H9 (cell line): Measurements from ENCODE around the gene ZNF341. TPM values are rescaled to one million over a fixed set of nuclear protein-coding genes. Genes with fewer than 3 reads are reported as not detected.

Experiments
- DNase-seq: peaks from one replicate; pipeline ENCODE4 v3.0.0-alpha.2; 2017
- H2AFZ ChIP-seq: one replicate; pipeline ENCODE4 v1.6.1; 2013; ENCODE audit warnings: mild to moderate bottlenecking, low read length, control low read depth, moderate library complexity
- H2AK5ac ChIP-seq: 2 replicates; pipeline ENCODE4 v1.6.1; 2013; ENCODE audit warnings: low read length, control low read depth, mixed read lengths; ENCODE audit not compliant: insufficient read length
- H2BK120ac ChIP-seq: one replicate; pipeline ENCODE4 v1.6.1; 2013; ENCODE audit warnings: low read depth, mild to moderate bottlenecking, low read length, control low read depth, inconsistent platforms; ENCODE audit not compliant: poor library complexity, severe bottlenecking
- H2BK12ac ChIP-seq: 2 replicates; pipeline ENCODE4 v1.6.1; 2013; ENCODE audit warnings: low read length, control low read depth, mixed read lengths, low read depth; ENCODE audit not compliant: insufficient read length
- H2BK15ac ChIP-seq: 2 replicates; pipeline ENCODE4 v1.6.1; 2013; ENCODE audit warnings: low read depth, low read length, control low read depth
- H2BK20ac ChIP-seq: one replicate; pipeline ENCODE4 v1.6.1; 2013; ENCODE audit warnings: low read depth, mild to moderate bottlenecking, low read length, control low read depth, inconsistent platforms; ENCODE audit not compliant: poor library complexity, severe bottlenecking
- H2BK5ac ChIP-seq: 2 replicates; pipeline ENCODE4 v1.6.1; 2013; ENCODE audit warnings: low read length, control low read depth, mixed read lengths; ENCODE audit not compliant: insufficient read length
- H3K14ac ChIP-seq: 2 replicates; pipeline ENCODE4 v1.6.1; 2013; ENCODE audit warnings: low read length, control low read depth; ENCODE audit not compliant: insufficient read depth
- H3K18ac ChIP-seq: 2 replicates; pipeline ENCODE4 v1.6.1; 2013; ENCODE audit warnings: low read depth, mild to moderate bottlenecking, mixed read lengths, low read length, control low read depth; ENCODE audit not compliant: insufficient read length
- H3K23ac ChIP-seq: 2 replicates; pipeline ENCODE4 v1.6.1; 2013; ENCODE audit warnings: low read length, control low read depth, mixed read lengths, low read depth; ENCODE audit not compliant: insufficient read length
- H3K23me2 ChIP-seq: 2 replicates; pipeline ENCODE4 v1.6.1; 2013; ENCODE audit warnings: low read depth, mild to moderate bottlenecking, mixed read lengths, low read length, control low read depth; ENCODE audit not compliant: insufficient read length, poor library complexity, severe bottlenecking
- H3K27ac ChIP-seq: 2 replicates; pipeline ENCODE4 v1.5.1; 2013; ENCODE audit warnings: low read length, control low read depth, mixed read lengths, low read depth; ENCODE audit not compliant: insufficient read length
- H3K27me3 ChIP-seq: 2 replicates; pipeline ENCODE4 v1.6.1; 2013; ENCODE audit warnings: low read length, control low read depth, inconsistent platforms; ENCODE audit not compliant: insufficient read depth
- H3K4ac ChIP-seq: 2 replicates; pipeline ENCODE4 v1.6.1; 2013; ENCODE audit warnings: low read depth, mild to moderate bottlenecking, control low read depth, inconsistent platforms, low read length, moderate library complexity
- H3K4me1 ChIP-seq: 2 replicates; pipeline ENCODE4 v1.6.1; 2013; ENCODE audit warnings: low read length, control low read depth, inconsistent platforms; ENCODE audit not compliant: insufficient read depth
- H3K4me2 ChIP-seq: 2 replicates; pipeline ENCODE4 v1.6.1; 2013; ENCODE audit warnings: low read length, control low read depth, mixed read lengths; ENCODE audit not compliant: insufficient read length, insufficient read depth
- H3K56ac ChIP-seq: 2 replicates; pipeline ENCODE4 v1.6.1; 2013; ENCODE audit warnings: low read depth, mild to moderate bottlenecking, mixed read lengths, low read length, control low read depth; ENCODE audit not compliant: insufficient read length
- H3K79me1 ChIP-seq: 2 replicates; pipeline ENCODE4 v1.6.1; 2013; ENCODE audit warnings: low read depth, mild to moderate bottlenecking, moderate library complexity, low read length, control low read depth, inconsistent platforms; ENCODE audit not compliant: insufficient read depth, poor library complexity, severe bottlenecking
- H3K79me2 ChIP-seq: 2 replicates; pipeline ENCODE4 v1.6.1; 2013; ENCODE audit warnings: low read length, control low read depth, inconsistent platforms; ENCODE audit not compliant: insufficient read depth
- H3K9ac ChIP-seq: 2 replicates; pipeline ENCODE4 v1.6.1; 2013; ENCODE audit warnings: low read length, control low read depth, mixed read lengths; ENCODE audit not compliant: insufficient read length; ENCODE audit errors: extremely low read depth
- H3K9me3 ChIP-seq: one replicate; pipeline ENCODE4 v1.6.1; 2013; ENCODE audit warnings: low read depth, low read length, inconsistent platforms; ENCODE audit not compliant: control insufficient read depth
- H3T11ph ChIP-seq: one replicate; pipeline ENCODE4 v1.6.1; 2013; ENCODE audit warnings: mild to moderate bottlenecking, low read length, control low read depth, inconsistent platforms
- H4K20me1 ChIP-seq: one replicate; pipeline ENCODE4 v1.6.1; 2013; ENCODE audit not compliant: control insufficient read depth, insufficient read length, insufficient read depth
- H4K5ac ChIP-seq: 2 replicates; pipeline ENCODE4 v1.6.1; 2013; ENCODE audit warnings: low read depth, mild to moderate bottlenecking, mixed read lengths, low read length, control low read depth; ENCODE audit not compliant: insufficient read length
- H4K8ac ChIP-seq: replicated peaks from 2 replicates; pipeline ENCODE4 v1.6.1; 2013; ENCODE audit warnings: low read length, control low read depth, mixed read lengths, low read depth; ENCODE audit not compliant: insufficient read length
- H4K91ac ChIP-seq: 2 replicates; pipeline ENCODE4 v1.6.1; 2013; ENCODE audit warnings: low read depth, mild to moderate bottlenecking, moderate library complexity, mixed read lengths, low read length, control low read depth; ENCODE audit not compliant: insufficient read length
- H3K27ac Mint-ChIP-seq, 3 experiments: 2 replicates in 2 of 3; 3 replicates in 1 of 3; pipeline ENCODE4 v1.8.0; 2020 to 2021; ENCODE audit warnings: mixed read lengths in 3 of 3, mild to moderate bottlenecking in 1 of 3, moderate library complexity in 1 of 3
- H3K27me3 Mint-ChIP-seq: 2 replicates; pipeline ENCODE4 v1.8.0; 2021; ENCODE audit warnings: low read depth, mild to moderate bottlenecking, moderate library complexity, mixed read lengths
- H3K36me3 Mint-ChIP-seq, 3 experiments: 2 replicates in 2 of 3; 3 replicates in 1 of 3; pipeline ENCODE4 v1.8.0; 2020 to 2021; ENCODE audit warnings: low read depth in 3 of 3, mixed read lengths in 3 of 3; ENCODE audit not compliant: insufficient read depth in 1 of 3
- H3K4me1 Mint-ChIP-seq, 2 experiments: 2 replicates each; pipeline ENCODE4 v1.8.0; 2020; ENCODE audit warnings: mixed read lengths in 2 of 2
- H3K4me3 Mint-ChIP-seq, 2 experiments: 2 replicates in 1 of 2; 3 replicates in 1 of 2; pipeline ENCODE4 v1.8.0; 2020 to 2021; ENCODE audit warnings: mild to moderate bottlenecking in 2 of 2, mixed read lengths in 2 of 2, moderate library complexity in 1 of 2
- H3K9me3 Mint-ChIP-seq, 2 experiments: 2 replicates in 1 of 2; 3 replicates in 1 of 2; pipeline ENCODE4 v1.8.0; 2020; ENCODE audit warnings: mild to moderate bottlenecking in 2 of 2, mixed read lengths in 2 of 2, moderate library complexity in 1 of 2
- WGBS: extraction: QIAGEN DNeasy Blood & Tissue Kit; methylation state at CpG from one replicate; pipeline ENCODE4 v1.1.7; 2013; ENCODE audit warnings: missing lambda C conversion rate, low lambda C conversion rate, mixed read lengths; ENCODE audit not compliant: insufficient read length; ENCODE audit errors: extremely low coverage; 5-methylcytosine and 5-hydroxymethylcytosine counted together
- total RNA-seq: library from RNA; stranded (reverse); gene quantifications from 2 replicates; pipeline ENCODE4 v1.2.1, GENCODE V29; 2021
- TF ChIP-seq, protein P1 (sequence below): fragments of 200-600 bp; sonication (generic); conservative IDR thresholded peaks from 3 replicates; pipeline ENCODE4 v1.8.0; 2021; ENCODE audit warnings: antibody characterized with exemption, mild to moderate bottlenecking

The ZNF341 gene
- total RNA-seq, 1 experiment from 2014 or later: 5.2 TPM

DNA sequence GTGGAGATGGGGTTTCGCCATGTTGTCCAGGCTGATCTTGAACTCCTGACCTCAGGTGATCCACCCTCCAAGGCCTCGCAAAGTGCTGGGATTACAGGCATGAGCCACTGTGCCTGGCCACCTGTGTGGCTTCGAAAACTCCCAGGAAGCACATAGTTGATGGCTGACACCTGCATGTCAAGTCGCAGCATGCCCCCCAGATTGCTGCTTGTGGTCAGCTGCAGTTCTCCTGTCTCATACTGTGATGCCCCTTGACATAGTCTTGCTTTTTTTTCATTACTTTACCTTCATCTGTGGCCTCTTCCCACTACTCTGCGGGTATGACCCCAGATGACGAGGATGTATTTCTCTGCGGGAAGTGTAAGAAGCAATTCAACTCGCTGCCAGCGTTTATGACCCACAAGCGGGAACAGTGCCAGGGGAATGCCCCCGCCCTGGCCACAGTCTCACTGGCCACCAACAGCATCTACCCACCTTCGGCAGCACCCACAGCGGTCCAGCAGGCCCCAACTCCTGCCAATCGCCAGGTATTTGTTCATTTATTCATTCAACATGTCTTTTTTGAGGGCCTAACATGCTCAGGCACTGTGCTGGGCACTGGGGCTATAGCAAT is 13.1 kb downstream of the ZNF341 start:
- Histone ChIP-seq H2BK5ac (no peak overlapping the region), H4K20me1 (no peaks in the 10 kb centered on the region), H3K23me2 (no peaks in the 10 kb centered on the region), H3K9ac (no peak overlapping the region), H3K23ac (no peak overlapping the region), H4K8ac (no peak overlapping the region), H3K56ac (no peak overlapping the region), H3K4ac (no peak overlapping the region), H3K27ac (no peak overlapping the region), H2BK15ac (no peak overlapping the region), H3K79me1 (no peaks in the 10 kb centered on the region), H2AFZ (no peak overlapping the region), H4K5ac (no peak overlapping the region), H4K91ac (no peak overlapping the region), H3K18ac (no peak overlapping the region), H3K14ac (no peak overlapping the region), H2AK5ac (no peak overlapping the region), H3K79me2 (no peaks in the 10 kb centered on the region; the same call in 1 of the 2 replicates), H3K9me3 (no peaks in the 10 kb centered on the region), H3K27me3 (no peaks in the 10 kb centered on the region), H3T11ph (no peak overlapping the region), H2BK120ac (no peak overlapping the region), H2BK12ac (no peak overlapping the region), H3K4me1 (no peaks in the 10 kb centered on the region), H3K4me2 (no peak overlapping the region), H2BK20ac (no peak overlapping the region)
- Mint-ChIP-seq H3K27ac (no peak overlapping the region; a peak in 1 of 7 replicates), H3K36me3 (peaks cover 4 to 27% (median 8%) of the 10 kb centered on the region in 3 experiments; a peak in 4 of 7 replicates), H3K4me1 (peaks cover 0 to 6% of the 10 kb centered on the region in 2 experiments; a peak in 2 of 4 replicates), H3K27me3 (no peaks in the 10 kb centered on the region), H3K4me3 (no peak overlapping the region), H3K9me3 (peaks cover 0 to 3% of the 10 kb centered on the region in 2 experiments; a peak in 2 of 5 replicates)
- TF ChIP-seq, protein P1, sequence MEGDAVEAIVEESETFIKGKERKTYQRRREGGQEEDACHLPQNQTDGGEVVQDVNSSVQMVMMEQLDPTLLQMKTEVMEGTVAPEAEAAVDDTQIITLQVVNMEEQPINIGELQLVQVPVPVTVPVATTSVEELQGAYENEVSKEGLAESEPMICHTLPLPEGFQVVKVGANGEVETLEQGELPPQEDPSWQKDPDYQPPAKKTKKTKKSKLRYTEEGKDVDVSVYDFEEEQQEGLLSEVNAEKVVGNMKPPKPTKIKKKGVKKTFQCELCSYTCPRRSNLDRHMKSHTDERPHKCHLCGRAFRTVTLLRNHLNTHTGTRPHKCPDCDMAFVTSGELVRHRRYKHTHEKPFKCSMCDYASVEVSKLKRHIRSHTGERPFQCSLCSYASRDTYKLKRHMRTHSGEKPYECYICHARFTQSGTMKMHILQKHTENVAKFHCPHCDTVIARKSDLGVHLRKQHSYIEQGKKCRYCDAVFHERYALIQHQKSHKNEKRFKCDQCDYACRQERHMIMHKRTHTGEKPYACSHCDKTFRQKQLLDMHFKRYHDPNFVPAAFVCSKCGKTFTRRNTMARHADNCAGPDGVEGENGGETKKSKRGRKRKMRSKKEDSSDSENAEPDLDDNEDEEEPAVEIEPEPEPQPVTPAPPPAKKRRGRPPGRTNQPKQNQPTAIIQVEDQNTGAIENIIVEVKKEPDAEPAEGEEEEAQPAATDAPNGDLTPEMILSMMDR: no peak
- no CpG with 5 or more reads among the region's 14 CpGs for WGBS
- no peak for DNase-seq
